KOPT-K1 (cell line): ENCODE results near the gene LDLRAD4.

ENCODE experiments used
- H3K27ac ChIP-seq: fragments of 200-600 bp; sonication (generic); 2 replicates; pipeline ENCODE4 v1.5.1; 2016; ENCODE audit warnings: antibody characterized with exemption, mild to moderate bottlenecking, low read depth, low read length; ENCODE audit not compliant: poor library complexity, severe bottlenecking
- H3K36me3 ChIP-seq: fragments of 200-600 bp; sonication (generic); 2 replicates; pipeline ENCODE4 v1.5.1; 2017; ENCODE audit warnings: antibody characterized with exemption, mild to moderate bottlenecking, low read length, moderate library complexity; ENCODE audit not compliant: insufficient read depth
- H3K9me3 ChIP-seq: fragments of 200-600 bp; sonication (generic); 2 replicates; pipeline ENCODE4 v1.5.1; 2017; ENCODE audit warnings: antibody characterized with exemption, low read length, mild to moderate bottlenecking; ENCODE audit not compliant: insufficient read depth, poor library complexity, severe bottlenecking

Gene LDLRAD4

DNA sequence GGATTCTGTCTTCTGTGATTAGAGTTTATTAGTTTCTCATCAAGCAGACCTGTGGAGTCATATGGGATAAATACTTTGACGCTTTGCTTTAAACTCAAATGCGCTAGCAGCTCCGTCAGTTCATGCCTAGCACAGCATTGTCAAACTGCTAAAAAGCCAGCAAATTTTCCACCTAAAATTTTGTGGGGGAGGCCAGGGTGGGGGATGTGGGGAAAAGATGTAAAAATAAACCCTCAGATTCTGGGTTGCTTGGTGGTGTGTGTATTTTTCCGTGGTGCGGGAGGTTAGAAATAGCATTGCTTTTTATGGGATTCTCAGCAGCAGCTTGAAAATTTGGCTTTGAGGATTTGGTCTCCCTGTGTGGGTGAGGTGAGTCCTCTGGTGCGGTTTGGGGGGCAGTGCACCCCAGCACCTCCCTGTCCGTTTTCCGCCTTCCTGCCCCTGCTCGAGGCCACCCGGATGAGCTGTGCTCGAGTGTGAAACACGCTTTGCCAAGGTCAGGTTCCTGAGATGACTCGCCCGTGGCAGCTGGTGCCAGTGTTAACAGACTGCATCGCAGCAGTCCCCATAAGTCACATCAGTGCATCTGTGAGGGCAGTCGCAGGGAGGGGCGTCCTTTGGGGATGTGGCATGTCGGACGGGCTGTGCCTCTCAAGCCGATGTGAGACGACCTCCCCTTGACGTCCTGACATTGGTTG, 65.9 kb downstream of the LDLRAD4 start:
- no peak overlapping the region for H3K27ac ChIP-seq
- H3K36me3 ChIP-seq: peaks cover 41% of the 10 kb centered on the region
- H3K9me3 ChIP-seq: peaks cover 22% of the 10 kb centered on the region

DNA sequence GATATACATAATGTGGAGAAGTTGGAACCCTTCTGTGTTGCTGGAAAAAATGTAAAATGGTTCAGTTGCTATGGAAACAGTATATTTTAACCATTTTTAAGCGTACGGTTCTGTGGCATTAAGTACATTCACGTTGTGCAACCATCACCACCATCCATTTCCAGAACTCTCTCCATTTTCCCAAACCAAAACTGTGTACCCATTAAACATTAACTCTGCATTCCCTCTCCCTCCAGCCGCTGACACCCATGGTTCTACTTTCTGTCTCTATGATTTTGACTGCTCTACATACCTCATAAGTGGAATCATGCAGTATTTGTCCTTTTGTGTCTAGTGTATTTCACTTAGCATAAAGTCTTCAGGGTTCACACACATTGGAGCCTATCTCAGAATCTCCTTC, 67.3 kb downstream of the LDLRAD4 start:
- Histone ChIP-seq H3K36me3 (peaks cover 31% of the 10 kb centered on the region), H3K27ac (no peak overlapping the region), H3K9me3 (peaks cover 19% of the 10 kb centered on the region)

DNA sequence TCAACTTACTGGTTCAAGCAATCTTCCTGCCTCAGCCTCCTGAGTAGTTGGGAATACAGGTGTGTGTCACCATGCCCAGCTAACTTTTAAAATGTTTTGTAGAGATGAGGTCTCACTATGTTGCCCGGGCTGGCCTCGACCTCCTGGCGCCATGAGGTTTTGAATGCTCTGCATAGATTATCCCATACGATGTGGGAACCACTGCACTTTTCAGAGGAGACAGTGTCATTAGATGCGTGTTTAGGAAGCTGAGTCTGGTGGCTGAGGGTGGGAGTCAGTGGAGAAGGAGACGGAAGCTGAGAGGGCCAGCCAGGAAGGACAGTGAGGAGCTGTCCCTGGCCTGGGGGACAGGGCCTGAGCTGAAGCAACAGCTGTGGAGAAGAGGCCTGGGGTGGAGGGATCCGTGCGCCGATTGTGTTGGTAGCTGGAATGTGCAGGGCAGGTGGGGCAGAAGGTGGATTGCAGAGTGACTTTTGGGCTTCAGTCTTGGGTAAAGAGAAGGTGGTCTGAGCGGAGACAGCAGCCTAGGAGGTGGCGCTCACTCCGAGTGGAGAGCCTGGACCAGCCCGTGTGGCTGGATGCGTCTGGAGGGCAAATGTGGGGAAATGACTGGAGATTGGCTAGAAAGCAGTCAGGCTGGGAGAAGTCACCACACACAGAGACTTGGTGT, 68.0 kb downstream of the LDLRAD4 start:
- Histone ChIP-seq H3K27ac (no peak overlapping the region), H3K9me3 (peaks cover 12% of the 10 kb centered on the region)

DNA sequence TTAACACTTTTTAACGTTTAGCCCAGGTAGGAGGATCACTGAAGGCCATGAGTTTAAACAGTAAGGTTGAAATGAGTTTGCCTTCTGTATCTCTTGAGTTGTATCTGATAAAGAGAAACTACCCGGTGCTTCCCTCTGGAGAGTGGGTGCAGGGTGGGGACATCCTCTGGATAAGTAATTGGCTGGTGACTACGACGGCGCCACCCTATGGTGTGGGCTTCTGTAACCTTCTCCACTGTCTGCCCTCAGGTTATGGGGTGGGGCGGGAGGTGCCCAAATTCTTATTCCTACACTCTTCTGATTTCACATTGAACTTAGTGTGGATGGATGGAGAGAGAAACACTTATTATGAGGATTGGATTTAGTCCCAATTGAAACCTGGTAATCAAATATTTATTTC, 68.8 kb downstream of the LDLRAD4 start:
- Histone ChIP-seq H3K27ac (no peak overlapping the region), H3K36me3 (peaks cover 16% of the 10 kb centered on the region), H3K9me3 (peaks cover 4% of the 10 kb centered on the region)

More for the DNA sequence above, 68.0 kb downstream of the LDLRAD4 start:
- peaks cover 24% of the 10 kb centered on the region for H3K36me3 ChIP-seq

DNA sequence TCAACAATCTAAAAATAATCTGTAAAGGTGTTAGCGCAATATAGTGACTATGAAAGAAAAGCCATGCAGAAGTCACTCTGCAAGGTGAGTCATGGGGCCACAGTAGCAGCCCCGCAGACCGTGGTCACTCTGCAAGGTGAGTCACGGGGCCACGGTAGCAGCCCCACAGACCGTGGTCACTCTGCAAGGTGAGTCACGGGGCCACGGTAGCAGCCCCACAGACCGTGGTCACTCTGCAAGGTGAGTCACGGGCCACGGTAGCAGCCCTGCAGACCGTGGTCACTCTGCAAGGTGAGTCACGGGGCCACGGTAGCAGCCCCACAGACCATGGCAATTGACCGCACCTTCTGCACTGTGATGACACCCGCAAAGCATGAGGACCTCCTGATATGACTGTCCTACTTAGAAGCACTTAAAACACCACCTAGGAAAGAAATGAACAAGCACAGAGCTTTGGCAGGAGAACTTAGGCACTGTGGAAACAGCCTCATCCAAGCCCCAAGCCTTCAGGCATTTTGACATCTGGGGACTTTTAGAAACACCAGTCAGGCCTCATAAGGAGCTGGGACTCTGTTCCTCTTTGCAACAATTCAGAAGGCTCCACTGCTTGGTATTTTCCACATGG, 70.1 kb downstream of the LDLRAD4 start:
- H3K36me3 ChIP-seq: peaks cover 15% of the 10 kb centered on the region
- no peaks in the 10 kb centered on the region for H3K9me3 ChIP-seq
- H3K27ac ChIP-seq: no peak overlapping the region

DNA sequence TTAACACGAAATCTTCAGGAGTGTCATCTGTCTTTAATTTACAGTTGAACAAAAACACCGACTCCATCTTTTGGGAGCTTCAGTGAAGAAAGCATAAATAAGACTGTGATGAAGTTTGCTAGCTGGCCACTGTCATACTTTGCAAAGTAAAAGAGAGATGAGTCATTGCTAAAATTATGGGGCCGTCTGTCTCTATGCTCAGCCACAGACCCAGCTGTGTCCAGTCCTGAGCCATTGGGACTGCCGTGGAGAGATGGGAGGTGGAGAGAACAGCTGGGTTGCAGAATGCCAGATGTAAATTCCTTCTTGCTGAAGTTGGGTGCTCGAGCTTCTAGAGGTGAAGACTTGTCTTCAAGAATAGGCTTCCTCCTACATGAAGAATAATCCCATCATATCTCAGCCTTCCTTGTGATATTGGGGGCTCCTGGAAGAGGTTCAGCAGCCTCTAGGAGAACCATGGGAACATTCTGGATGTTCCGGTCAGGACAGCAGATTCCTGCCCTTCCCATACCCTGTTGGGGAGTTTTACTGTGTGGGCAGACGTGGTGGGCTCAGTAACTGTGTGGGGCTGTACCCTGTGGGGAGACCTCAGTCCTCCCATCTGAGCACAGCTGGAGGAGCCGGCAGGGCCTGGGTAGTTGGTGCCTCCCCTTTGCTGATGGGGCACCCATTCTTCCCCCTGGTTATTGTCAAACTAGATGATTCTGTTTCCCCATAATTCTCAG, 71.1 kb downstream of the LDLRAD4 start:
- peak overlapping the region; percentile 32 for H3K27ac ChIP-seq
- peaks cover 15% of the 10 kb centered on the region for H3K36me3 ChIP-seq

DNA sequence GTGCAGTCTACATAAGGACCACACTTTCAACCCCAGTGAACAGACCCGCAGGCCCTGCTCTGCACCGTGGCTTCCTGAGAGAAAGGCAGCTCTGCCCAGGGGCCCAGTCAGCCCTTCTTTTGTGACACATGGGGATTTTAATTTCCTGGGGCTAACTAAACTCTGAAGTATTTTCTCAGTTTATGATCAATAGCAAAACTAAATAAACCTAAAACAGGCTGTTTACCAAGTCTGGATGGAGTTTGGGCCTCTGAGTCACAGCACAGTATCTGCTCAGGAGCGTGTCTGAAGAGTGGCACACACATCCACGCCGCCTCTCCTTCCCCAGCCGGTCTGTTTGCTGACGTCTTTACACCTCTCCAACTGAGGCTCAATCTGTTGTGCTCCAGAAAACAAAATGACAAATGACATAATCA, 72.3 kb downstream of the LDLRAD4 start:
- peak overlapping the region; percentile 32 for H3K27ac ChIP-seq
- peaks cover 15% of the 10 kb centered on the region for H3K36me3 ChIP-seq
- H3K9me3 ChIP-seq: no peaks in the 10 kb centered on the region

More for the DNA sequence above, 71.1 kb downstream of the LDLRAD4 start:
- H3K9me3 ChIP-seq: no peaks in the 10 kb centered on the region

DNA sequence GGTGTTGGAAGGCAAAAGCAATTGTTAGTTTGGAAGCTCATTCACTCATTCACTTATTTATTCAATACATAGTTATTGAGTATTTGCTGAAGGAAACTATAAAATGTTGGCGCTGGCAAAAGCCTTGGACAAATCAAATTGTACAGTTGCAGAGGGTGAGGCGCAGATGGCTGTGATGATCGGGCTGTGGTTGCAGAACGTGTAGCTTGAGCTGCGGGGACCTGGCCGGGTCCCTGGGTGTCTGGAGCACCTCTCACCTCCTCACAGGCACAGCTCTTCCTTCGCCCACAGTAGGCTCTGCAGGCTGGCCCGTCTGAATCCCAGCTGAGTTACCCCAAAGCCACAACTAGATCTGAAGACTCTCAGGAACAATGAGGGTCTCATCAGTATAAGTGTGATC, 72.7 kb downstream of the LDLRAD4 start:
- Histone ChIP-seq H3K36me3 (peaks cover 15% of the 10 kb centered on the region), H3K9me3 (no peaks in the 10 kb centered on the region), H3K27ac (peak overlapping the region; percentile 32)

DNA sequence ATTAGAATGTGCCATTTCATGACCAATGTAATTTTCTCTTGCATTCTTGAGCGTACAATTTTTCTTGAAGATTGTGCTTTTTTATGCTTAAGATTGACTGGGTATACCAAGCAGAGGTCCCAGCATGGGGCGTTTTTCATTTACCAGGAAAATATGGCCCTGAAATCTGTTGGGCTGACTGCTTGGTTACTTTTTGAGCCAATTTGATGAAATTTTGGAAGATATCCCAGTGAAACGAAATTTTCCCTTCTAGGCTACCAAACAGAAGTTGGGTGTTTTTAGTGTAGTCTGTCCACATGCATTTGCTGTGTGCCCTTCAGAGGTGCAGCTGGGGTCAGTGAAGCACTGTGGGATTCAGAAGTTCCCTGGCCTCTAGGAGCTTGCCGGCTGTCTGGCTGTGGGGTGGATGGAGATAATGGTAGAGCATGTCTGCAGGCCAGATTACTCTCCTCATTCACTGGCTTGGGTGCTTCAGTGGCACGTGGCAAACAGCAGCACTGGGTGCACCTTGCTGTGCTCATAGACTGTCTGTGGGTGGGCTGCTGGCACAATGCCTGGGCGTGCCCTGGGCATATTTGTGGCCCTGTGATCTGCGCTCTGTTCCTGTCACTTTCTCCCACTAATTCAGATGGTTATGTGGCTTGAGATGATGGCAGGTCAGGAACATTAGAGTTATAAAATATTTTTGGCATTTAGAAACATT, 73.3 kb downstream of the LDLRAD4 start:
- Histone ChIP-seq H3K27ac (peak overlapping the region; percentile 63), H3K36me3 (peaks cover 15% of the 10 kb centered on the region), H3K9me3 (no peaks in the 10 kb centered on the region)

DNA sequence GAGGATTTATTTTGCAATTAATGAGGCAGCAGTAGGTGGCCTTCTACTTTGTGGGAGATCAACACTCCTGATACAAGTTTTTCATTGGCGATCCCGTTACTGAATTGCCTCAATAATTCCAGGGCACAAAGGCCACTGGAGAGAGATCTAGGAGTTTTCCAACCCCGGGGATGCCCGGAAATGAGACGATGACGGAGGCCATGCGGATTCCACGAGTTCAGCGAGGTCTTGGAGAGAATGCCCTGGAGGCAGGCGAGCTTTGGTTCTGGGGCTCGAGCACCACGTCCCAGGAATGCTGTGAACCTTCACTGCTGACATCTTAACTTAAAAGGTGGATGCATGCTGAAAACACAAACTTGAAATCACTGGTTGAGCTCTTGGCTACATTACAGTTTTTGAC, 74.2 kb downstream of the LDLRAD4 start:
- Histone ChIP-seq H3K9me3 (no peaks in the 10 kb centered on the region), H3K36me3 (peaks cover 15% of the 10 kb centered on the region), H3K27ac (peak overlapping the region; percentile 63)

DNA sequence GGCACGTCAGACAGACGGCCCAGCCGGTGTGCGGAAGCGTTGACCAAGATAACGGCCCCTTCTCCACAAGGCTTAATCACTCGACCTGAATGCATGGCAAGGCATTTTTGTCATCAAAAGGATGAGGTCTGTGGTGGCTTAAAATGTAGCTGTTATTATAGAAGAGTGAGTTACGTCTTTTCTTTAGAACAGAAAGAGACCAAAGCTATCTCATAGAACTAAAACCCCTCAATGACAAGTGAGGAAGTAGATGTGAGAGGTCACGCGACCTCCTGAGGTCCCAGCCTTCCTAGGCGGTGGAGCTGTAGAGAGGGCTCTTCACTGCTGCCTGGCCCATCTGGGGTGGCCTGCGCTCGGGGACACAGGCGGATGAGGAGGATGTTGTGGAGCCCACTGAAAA, 75.7 kb downstream of the LDLRAD4 start:
- Histone ChIP-seq H3K27ac (peak overlapping the region; percentile 63), H3K36me3 (peaks cover 5% of the 10 kb centered on the region), H3K9me3 (no peaks in the 10 kb centered on the region)

DNA sequence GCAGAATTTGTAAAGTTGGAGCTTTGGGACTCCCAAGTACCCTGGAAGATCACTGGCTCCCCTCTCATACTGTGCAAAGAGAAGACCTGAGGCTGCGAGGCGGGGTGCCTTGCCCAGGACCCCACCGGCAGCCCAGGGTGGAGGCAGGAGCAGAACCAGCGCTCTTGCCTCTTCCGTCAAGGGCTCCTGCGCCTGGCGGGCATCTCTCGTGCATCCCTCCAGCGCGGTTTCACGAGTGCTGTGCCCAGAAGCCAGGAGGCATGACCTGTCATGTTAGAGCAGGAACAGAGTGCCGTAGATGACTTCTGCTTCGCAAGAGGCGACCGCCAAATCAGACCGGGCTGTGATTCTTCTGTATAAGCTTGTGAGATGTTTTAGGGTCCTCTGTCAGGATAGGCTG, 77.3 kb downstream of the LDLRAD4 start:
- Histone ChIP-seq H3K36me3 (no peaks in the 10 kb centered on the region), H3K27ac (peak overlapping the region; percentile 63), H3K9me3 (no peaks in the 10 kb centered on the region)

DNA sequence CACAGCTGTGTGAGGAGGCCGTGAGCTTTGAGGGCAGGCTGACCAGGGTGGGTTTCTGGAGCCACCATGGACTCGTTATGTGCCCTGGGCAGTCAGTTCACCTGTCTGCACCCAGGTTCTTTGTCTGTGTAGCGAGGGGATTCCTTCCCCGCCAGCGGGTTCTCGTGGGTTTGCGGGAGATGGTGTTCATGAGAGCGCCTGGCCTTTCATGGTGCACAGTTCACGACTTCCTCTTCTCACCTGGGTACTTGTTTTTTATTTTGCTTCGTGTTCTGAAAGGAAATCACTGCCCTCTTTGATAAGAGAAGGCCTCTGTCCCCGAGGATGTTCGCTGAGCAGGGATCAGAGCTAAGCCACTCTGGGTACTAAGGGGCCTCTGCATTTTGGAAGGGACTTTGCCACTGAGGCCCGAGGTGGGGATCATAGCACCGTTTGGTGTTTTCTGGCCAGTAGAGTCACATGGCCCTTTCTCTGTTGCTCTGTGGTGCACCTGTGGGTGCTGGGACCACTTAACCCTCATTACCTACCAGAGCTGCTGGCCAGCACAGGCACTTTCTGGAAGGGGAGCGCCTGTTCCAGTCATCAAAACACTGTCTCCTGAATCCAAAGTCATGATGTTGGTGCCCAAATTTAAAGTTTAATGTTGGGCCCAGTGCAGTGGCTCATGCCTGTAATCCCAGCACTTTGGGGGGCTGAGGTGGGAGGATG, 78.5 kb downstream of the LDLRAD4 start:
- no peaks in the 10 kb centered on the region for H3K9me3 ChIP-seq
- no peaks in the 10 kb centered on the region for H3K36me3 ChIP-seq
- peak overlapping the region; percentile 63 for H3K27ac ChIP-seq

DNA sequence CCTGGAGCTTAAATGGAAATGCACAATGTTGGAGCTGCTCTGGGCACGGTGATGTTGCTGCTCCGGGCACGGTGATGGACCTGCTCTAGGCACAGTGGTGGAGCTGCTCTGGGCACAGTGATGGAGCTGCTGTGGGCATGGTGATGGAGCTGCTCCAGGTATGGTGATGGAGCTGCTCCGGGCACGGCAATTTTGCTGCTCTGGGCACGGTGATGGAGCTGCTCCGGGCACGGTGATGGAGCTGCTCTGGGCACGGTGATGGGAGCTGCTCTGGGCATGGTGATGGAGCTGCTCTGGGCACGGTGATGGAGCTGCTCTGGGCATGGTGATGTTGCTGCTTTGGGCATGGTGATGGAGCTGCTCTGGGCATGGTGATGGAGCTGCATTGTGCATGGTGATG, 79.7 kb downstream of the LDLRAD4 start:
- Histone ChIP-seq H3K9me3 (no peaks in the 10 kb centered on the region), H3K27ac (peak overlapping the region; percentile 10), H3K36me3 (no peaks in the 10 kb centered on the region)
